ENCODE results near the gene SNX13.
"Not testable (repeated sequence)": the region's sequence is repeated elsewhere in the genome, so short reads cannot be mapped to it uniquely, and the experiment has no call there.

SNX13 gene

DNA sequence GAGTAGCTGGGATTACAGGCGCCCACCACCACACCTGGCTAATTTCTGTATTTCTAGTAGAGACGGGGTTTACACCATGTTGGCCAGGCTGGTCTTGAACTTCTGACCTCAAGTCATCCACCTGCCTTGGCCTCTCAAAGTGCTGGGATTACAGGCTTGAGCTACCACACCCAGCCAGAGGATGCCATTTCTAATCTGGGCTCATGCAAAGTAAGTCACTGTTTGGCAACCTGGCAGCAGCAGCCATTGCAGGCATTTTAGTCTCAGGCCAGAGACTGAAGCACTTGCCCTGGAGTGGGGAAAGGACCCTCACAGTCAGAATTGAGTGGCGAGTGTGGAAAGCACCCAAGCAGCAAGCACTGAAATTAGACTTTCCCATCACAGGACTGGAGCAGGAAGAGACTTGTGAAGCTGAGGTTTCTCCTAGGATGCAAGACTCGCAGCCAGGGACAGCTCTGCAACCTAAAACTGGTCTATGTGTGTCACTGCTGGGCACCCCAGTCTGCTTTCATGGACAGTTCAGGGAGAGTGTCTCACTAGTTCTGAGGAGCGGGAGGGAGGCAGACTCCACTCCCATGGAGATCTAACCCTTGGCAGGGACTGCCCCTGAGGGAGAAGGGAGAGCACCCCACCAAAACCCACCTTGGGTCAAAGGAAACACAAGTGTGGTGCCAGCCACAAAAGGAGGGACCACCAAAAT lies 27.6 kb downstream of the SNX13 start:
- DNase-seq = no peak

DNA sequence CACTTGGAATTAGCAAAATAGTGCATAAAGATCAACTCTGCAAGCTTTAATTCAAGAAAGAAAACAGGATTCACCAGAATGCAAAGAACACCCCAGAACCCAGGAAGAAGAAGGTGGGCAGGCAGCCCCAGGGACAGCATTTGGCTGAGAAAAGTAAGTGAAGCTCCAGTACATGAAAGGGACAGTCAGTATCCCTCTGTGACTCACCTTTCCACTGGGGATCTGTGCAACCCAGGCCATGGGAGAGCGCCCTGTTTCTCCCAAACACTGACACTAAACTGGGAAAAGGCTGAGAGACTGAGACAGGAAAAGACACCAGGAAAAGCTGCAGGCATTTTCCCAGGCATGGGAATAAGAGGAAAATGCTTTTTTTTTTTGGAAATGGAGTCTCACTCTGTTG lies 28.2 kb downstream of the SNX13 start:
- DNase-seq = no peak

DNA sequence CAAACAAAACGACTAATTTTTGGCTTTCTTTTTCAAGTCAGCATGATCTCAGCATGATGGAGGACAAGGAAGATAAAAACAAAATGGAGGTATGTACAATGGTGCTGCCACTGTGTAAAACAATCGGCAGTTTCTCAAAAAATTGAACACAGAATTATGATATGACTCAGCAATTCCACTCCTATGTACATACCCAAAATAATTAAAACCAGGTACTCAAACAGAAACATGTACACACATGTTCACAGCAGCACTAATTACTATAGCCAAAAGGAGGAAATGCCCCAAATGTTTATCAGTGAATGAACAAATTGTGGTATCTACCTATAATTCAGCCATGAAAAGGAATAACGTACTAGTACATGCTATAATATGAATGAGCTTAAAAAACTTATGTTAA lies 29.9 kb downstream of the SNX13 start:
- no peak for DNase-seq

DNA sequence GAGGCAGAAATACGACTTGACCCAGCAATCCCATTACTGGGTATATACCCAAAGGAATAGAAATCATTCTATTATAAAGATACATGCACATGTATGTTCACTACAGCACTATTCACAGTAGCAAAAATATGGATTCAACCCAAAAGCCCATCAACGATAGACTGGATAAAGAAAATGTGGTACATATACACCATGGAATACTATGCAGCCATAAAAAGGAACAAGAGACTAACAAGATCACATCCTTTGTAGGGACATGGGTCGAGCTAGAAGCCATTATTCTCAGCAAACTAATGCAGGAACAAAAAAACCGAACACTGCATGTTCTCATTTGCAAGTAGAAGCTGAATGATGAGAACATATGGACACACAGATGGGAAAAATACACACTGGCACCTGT lies 31.0 kb downstream of the SNX13 start:
- DNase-seq = not testable (repeated sequence)

DNA sequence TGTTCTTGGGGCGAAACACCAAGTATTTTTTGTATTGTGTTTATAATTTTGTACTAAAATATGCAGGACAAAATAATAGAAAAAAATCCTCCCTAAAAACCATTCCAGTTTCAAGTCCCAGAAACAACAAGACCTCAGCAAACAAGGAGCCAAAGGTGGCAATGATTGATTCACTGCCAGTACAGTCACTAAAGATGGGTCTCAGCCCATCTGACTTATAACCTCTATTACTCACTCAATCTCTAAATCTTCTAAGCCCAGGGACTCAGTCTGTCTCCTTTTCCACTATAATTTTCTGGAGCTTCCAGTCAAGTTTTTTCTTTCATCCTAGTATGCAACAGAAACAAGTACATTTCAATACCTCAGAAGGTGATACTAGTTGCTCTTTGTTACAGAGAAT lies 33.3 kb downstream of the SNX13 start:
- no peak for DNase-seq

DNA sequence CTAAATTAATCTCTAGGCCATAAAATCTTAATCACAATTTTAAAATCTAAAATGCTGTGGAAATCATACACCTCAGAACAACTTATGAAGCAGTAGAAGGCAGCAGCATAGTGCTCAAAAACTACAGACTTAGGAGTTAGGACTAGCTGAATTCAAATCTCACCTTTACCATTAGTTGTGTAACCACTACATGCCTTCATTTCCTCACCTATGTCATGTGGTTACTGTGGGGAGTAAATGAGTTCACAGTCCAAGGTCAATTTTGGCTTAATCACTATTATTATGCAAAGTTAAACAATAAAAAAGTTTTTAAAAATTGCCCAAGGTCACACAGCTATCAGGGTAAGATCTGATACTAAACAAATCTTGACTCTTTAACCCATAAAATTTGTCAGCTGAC lies 37.0 kb downstream of the SNX13 start:
- DNase-seq = no peak

DNA sequence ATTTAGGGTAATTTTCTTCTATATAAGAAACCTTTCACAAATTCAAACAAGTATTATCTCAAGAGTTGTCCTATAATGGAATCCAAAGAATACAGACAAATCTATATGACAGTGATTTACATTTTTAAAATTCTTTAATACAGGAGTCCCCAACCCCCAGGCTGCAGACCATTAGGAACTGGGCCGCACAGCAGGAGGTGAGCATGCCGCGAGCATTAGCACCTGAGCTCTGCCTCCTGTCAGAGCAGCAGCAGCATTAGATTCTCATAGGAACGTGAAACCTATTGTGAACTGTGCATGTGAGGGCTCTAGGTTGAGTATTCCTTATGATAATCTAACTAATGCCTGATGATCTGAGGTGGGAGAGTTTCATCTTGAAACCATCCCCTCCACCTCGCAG lies 37.7 kb downstream of the SNX13 start:
- DNase-seq = no peak

DNA sequence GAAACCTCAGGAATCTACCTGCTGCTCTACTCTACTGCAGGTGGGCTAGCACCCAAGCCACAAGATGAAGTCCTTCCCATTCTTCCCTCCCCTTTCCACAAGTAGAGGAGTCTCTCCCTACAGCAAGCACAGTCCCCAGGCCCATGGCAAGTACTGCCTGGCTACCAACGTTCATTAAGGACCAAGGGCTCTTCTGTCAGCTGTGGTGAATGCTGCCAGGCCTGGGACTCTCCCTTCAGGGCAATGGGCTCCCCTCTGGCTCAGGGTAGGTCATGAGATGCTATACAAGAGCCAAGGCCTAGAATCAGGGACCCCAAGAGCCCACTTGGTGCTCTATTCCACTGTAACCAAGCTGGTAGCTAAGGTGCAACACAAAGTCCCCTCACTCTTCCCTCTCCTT lies 39.8 kb downstream of the SNX13 start:
- DNase-seq = no peak

DNA sequence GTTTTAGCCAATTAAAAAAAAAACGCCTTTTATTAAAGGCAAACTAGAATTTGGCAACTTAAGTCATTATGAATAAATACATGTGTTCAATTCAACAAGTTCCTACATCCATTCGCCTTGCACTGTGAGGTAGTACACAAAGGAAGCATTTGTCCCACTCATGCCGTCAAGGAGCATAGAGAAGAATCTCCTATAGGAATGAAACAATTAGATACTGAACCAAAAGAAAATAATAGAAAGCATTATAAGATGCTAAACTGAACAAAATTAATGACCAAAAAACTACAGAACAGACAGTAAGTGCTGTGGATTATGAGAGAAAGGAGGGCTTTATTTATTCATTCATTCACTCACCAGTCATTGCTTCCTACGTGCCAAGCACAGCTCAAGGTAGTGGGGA lies 42.2 kb downstream of the SNX13 start:
- no peak for DNase-seq

DNA sequence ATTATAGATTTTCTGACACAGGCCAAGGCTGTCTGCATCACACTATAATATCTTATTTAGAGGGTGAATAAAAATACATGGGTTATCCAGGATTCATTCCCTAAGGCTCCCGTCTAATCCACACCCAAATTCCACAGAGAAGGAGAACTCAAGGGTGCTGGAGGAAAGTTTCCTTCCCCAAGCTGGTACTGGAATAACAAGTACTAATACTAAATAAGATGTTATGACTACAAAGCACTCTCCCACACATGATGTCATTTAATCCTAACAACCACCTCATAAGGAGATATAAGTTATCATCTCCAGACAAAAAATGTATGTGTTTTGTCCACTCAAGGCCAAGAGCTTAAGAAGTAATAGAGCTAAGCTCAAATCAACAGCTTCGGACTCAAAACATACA lies 53.0 kb downstream of the SNX13 start:
- no peak for DNase-seq

DNA sequence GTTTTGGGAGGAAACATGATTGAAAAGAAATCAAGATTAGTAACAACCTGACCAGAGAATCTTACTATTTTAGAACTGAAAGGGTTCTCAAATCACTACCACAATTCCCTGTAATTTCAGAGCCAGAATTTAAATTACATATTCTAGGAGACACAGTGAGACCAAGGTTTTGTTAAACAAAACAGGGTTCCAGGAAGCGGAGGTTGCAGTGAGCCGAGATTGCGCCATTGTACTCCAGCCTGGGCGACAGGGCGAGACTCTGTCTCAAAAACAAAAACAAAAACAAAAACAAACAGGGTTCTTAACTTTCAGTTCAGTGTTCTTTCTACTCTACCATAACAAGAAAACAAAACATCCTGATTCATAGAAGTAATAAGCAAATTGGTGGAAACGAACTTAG lies 57.6 kb downstream of the SNX13 start:
- no peak for DNase-seq

DNA sequence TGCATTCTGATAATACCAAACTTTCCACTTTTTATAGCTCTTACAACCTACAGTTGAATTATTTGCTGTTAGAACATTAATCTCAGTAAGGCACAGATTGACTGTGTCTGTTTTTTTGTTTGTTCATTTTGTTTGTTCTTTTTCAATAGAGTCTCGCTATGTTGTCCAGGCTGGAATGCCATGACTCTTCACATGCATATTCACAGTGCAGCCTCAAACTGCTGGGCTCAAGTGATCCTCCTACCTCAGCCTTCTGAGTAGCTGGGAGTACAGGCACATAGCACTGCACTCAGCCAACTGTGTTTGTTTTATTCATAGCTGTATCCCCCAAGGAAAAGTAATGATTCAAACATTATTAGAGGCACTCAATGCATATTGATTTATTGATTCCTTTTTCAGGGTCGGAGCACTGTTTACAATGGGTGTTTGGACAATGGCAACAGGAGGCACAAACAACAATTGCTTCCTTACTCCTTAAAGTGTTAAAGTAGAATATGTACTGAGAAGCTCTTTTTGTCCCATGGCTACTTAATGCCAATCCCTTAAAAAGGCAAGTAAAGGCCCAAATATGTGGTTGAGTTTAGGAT lies 61.1 kb downstream of the SNX13 start:
- DNase-seq = no peak

DNA sequence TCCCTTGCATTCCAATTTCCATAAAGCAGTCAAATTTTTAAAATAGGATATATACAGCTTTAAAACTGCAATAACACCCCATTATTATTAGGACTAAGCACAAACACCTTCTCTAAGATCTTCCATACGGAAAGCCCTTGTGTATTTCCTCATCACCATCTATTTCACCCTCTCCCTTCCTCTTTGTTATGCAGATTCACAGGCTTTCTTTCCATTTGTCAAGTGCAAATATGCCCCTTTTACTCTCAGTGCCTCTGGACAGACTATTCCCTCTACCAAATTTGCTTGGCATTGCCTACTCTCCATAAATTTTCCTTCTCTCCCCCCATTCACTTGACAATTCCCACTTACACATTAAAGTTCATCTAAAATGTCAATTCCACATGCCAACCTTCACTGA lies 61.7 kb downstream of the SNX13 start:
- no peak for DNase-seq

DNA sequence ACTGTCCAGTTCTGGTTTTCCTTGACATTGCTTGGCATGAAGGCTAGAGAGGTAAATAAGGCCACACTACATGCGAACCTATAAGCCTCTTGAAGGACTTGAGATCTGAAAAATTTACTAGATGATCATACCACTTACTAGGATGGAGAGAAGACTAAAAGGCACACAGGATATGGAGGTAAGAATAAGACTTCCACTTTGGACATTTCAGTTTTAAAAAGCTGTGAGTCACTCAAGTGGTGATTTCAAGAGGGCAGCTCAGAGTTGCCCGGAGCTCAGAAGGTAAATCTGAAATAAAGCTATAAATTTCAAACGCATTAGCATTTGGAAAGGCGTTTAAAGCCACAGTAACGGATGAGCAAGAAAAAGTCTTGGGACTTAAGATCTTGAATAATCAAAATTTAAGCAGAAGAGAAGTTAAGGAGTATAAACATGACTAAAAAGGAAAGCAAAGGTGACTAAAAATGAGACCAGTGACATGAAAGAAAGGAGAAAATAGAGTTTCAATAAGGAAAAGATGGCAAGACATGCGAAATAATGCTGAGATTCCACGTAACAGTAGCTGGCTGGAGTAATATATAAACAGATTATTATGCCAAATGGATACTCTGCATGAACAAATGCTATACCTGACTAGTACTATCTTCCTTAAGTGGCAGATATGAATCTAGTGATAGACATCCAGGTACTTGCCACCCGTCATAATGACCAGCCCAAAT lies 68.3 kb downstream of the SNX13 start:
- DNase-seq = no peak

DNA sequence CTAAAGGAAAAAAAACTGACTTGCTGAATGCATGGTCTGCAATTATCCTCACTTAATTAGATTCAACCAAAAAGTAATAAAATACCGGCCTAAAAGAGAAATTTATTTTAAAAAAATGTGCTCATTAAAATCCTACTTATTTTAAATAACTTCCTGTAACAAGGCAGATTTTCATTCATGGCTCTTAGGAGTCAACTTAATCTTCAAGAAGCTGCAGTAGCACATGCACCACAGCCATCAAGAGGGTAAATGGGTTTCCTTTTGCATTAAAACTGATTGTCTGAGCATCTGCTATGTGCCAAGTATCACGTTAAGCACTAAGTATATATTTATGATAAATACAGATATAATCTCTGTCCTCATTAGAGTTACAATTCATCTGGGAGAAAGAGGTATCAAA lies 69.9 kb downstream of the SNX13 start:
- no peak for DNase-seq

DNA sequence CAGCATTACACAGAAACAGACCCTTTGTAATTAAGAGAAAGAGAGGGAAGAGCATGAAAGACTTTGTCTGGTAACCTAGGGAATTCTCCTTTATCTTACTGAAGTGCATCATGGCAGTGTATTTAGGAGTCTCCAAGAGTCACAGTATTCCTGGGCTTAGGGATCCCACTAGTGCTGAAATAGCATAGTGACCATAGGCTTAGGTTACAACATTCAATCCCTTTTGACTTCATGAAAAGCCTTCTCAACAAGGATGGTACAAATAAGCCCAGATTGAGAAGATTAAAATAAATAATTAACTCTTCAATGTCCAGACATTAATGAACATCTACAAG lies 76.5 kb downstream of the SNX13 start:
- no peak for DNase-seq

DNA sequence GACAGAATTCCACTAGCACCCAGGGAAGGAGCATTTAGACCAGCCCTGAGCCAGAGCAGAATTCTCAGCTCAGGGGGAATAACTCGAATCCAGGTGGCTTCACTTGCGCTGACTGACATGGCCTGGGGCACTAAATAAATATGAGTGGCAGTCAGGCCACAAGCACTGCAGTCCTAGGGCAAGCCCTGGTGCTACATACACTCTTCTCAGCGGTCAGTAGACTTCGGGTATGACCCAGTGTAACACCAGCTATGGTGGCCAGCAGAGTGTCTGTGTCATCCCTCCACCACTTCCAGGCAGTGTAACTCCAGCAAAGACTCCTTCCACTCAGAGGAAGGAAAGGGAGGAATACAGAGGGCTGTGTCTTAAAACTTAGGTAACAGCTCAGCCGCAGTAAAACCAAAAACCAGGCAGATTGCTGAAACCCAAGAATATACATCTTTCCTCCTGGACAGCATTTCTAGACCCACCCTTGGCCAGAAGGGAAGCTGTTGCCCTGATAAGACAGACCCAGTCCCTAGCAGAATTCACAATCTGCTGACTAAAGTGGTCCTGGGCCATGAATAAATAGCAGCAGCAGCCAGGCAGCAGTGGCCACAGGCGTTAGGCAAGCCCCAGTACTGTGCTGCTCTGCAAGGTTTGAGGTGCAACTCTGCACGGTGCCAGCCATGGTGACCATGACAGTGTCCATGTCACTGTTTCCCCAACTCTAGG lies 77.0 kb downstream of the SNX13 start:
- DNase-seq = no peak

DNA sequence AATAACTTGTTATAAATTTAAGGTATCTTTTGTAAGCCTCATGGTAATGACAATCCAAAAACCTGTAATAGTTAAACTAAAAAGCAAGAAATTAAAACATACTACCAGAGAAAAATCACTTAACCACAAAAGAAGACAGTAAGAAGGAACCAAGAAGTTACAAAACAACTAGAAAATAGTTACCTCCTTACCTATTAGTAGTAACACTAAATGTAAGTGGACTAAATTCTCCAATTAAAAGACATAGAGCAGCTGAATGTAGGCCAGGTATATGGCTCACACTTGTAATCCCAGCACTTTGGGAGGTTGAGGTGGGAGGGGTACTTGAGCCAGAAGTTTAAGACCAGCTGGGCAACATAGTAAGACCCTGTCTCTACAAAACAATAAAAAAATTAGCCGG lies 84.0 kb downstream of the SNX13 start:
- no peak for DNase-seq

DNA sequence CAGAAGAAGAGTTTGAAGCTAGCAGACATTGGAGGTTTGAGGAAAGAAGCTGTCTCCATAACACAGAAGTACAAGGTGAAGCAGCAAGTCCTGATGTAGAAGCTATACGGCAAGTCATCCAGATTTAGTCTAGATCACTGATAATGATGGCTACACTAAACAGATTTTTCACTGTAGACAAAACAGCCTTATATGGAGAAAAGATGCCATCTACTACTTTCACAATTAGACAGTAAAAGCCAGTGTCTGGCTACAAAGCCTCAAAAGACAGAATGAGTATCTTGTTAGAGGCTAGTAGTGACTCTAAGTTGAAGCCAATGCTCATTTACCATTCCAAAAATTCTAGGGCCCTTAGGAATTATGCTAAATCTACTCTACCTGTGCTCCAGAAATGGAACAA lies 85.1 kb downstream of the SNX13 start:
- DNase-seq = no peak

DNA sequence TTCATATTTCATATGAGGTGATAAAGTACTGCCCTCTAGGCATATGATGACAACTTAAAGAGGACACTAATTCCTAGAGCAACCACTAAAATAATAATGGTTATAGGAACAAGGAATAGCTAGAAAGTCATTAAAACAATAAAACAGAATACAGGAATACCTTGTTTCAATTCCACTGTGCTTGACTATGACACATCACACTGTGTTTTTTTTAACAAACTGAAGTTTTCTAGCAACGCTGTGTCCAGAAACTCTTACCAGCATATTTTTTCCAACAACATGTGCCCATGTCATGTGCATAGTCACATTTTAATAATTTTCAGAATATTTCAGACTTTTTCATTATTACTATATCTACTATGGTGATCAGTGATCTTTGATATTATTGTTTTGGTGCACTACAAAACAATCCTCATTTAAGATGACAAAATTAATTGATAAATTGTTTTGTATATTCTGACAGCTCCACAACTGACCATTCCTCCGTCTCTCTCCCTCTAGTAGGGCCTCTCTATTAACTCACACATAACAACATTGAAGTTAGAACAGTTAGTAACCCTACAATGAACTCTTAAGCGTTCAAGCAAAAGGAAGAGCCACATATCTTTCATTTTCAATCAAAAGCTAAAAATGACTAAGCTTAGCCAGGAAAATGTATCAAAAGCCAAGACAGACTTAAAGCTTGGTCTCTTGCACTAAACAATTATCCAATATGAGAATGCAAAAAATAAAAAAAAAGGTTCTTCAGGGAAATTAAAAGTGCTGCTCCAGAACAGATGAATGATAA lies 85.8 kb downstream of the SNX13 start:
- no peak for DNase-seq

DNA sequence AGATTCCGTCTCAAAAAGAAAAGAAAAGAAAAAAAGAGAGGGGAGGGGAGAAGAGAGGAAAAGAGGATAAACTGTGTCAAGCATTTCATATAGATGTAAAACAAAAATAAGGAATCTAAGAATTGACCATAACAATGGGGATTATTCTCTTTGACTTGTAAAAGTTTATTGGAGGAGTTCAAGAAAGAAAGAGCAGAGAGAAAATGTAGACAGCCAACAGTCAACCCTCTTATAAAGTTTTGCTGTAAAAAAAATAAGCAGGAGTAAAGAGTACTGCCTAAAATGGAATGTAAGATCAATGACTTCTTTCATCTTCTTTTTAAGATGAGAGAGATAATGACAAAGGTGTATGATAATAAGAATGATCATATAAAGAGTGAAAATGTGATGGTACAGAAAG lies 87.9 kb downstream of the SNX13 start:
- DNase-seq = no peak

DNA sequence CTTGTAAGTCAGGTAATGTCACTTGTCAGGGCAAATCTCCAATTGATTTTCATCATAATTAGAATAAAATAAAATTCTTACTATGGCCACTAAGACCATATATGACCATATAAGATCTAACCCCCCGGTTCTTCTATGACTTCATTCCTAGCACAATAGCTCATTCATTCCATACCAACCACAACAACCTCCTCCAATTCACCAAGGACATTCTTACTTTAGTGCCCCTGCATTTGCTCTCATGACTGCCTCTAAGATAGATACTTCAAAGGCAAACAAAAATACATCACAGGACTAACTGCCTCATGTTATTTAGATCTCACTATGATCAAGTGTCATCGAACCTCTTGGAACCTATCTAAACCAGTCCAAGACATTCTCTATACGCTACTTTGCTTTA lies 90.8 kb downstream of the SNX13 start:
- DNase-seq = no peak

DNA sequence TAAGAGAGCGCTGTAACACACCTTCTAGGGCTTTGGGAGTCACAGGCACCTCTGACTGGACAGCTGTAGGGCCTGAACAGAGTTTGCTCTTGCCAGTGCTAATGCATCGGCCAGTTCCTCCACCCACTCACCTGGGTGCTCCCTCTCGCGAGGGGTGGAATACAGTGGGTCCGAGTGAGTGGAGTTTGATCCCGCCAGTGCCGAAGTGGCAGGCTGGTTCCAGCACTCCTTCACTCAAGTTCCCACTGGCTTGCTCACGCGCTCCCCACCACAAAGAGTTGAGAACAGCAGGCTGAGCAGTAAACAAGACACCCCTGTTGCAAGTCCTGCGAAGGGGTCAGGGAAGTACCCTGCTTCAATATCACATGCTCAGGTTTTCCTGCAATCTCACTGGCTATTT lies 91.8 kb downstream of the SNX13 start:
- no peak for DNase-seq

Data from amniotic stem cell (primary cell).